Measurements from ENCODE around the gene TMEM203.
A peak's percentile ranks its signal among the peaks of the same experiment; 100 is the strongest.

The TMEM203 gene

DNA sequence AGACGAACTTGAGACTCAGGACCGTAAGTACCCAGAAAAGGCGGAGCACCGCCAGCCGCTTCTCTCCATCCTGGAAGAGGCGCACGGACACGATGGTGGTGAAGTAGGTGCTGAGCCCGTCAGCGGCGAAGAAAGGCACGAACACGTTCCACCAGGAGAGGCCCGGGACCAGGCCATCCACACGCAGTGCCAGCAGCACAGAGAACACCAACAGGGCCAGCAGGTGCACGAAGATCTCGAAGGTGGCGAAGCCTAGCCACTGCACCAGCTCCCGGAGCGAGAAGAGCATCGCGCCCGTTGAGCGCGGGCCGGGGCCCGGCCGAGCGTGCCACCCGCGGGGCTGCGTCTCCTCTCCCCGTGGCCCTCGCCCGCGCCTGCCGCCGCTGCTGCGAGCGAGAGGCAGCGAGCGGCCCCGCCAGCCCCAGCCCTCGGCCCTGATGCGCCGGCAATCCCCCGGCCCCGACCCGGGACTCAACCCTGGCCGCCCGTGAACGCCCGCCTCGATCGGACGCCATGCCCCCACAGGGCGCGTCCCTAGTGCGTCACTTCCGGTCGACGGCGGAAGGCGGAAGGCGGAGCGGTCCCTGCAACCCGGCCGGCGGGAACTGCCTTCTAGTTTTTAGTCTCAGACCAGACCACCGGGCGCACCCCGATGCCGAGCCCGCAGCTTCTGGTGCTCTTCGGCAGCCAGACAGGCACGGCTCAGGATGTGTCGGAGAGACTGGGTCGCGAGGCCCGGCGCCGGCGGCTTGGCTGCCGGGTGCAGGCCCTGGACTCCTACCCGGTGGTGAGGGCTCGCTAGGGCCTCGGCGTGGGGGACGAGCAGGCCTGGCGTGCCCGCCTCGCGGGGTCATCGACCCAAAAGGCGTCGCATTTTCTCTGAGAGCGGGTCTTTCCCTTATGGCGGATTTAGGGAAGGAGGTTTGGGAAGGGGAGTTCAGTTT, at the start of gene TMEM203, which contains the start of gene NDOR1:
Gene TMEM203, minus strand, starts transcription at position 523 of the 944 bp plus-strand sequence. Its CDS starts 234 bp downstream, at position 289.
Gene NDOR1, plus strand, starts transcription at position 575 of the 944 bp plus-strand sequence. Its CDS starts 78 bp downstream, at position 653.
- peak within 1 kb of the TSS; percentile 91 for H3K4me3 ChIP-seq (ENCODE audit: low read depth, low read length)
- in situ Hi-C loops (cut with HindIII; ENCODE audit: low sequenced_read_pairs): no loop called here
- peak; percentile 51 for DNase-seq (ENCODE audit: low read depth)
- TF ChIP-seq, protein P1, sequence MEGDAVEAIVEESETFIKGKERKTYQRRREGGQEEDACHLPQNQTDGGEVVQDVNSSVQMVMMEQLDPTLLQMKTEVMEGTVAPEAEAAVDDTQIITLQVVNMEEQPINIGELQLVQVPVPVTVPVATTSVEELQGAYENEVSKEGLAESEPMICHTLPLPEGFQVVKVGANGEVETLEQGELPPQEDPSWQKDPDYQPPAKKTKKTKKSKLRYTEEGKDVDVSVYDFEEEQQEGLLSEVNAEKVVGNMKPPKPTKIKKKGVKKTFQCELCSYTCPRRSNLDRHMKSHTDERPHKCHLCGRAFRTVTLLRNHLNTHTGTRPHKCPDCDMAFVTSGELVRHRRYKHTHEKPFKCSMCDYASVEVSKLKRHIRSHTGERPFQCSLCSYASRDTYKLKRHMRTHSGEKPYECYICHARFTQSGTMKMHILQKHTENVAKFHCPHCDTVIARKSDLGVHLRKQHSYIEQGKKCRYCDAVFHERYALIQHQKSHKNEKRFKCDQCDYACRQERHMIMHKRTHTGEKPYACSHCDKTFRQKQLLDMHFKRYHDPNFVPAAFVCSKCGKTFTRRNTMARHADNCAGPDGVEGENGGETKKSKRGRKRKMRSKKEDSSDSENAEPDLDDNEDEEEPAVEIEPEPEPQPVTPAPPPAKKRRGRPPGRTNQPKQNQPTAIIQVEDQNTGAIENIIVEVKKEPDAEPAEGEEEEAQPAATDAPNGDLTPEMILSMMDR (IDR thresholded peaks at IDR 0.05; ENCODE audit: low read depth, low read length, missing control alignments): no peak

GRCh38 chr9:137254624-137255447, 49.4 kb upstream of the TMEM203 start, which contains the start of gene NELFB:
TSS of gene NELFB (plus strand) at chr9:137255327.
- in situ Hi-C loops (cut with HindIII; ENCODE audit: low sequenced_read_pairs): no loop called here
- peak; percentile 54 for DNase-seq (ENCODE audit: low read depth)
- peak within 1 kb of the TSS; percentile 95 for H3K4me3 ChIP-seq (ENCODE audit: low read depth, low read length)
- TF ChIP-seq, protein P1 (IDR thresholded peaks at IDR 0.05; ENCODE audit: low read depth, low read length, missing control alignments): no peak

DNA sequence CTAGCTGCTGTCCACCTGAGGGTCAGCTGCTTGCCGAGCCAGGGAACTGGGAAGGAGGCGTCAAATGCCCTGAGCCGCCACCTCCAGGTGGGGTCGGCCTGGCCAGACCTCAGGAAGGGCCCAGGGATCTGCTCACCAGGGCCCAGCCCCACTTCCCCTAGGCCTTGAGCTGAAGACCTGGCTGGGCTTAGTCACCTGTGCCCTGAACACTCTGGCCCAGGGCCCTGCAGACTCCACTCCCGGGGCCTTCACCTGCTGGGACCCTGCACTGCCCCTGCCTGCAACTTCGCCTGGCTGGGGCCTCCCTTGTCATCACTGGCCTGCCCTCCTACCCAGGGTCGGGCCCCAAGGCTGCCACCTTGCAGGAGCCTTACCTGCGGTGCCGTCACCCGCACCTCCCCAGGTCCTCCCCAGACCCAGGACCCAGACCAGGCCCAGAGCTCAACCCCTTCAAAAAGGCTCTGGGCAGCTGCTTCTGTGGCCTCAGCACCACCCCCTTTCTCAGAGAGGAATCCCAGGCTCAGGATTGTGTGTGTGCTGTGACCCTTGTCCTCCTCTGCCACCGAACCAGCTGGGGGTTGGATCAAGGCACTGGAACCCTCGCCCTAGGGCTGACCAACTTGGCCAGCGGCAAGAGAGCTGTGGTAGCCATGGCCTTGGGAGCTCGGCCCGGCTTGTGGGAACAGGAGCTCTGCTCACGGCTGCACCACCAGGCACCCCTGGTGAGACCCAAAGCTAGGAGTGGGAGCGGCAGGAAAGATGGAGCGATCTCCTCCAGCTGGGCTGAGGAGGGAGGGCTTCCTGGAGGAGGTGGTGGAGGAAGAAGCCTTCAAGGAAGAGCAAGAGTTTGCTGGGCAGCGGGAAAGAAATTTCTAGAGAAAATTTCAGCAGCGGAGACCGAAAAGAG, 48.5 kb upstream of the TMEM203 start:
- in situ Hi-C loops (cut with HindIII; ENCODE audit: low sequenced_read_pairs): no loop called here
- DNase-seq (ENCODE audit: low read depth): no peak
- peak overlapping the region; percentile 95 for H3K4me3 ChIP-seq (ENCODE audit: low read depth, low read length)
- TF ChIP-seq, protein P1 (IDR thresholded peaks at IDR 0.05; ENCODE audit: low read depth, low read length, missing control alignments): no peak

GRCh38 chr9:137252555-137253506, 47.4 kb upstream of the TMEM203 start:
- in situ Hi-C loops (cut with HindIII; ENCODE audit: low sequenced_read_pairs): no loop called here
- no peak overlapping the region for H3K4me3 ChIP-seq (ENCODE audit: low read depth, low read length)
- TF ChIP-seq, protein P1 (IDR thresholded peaks at IDR 0.05; ENCODE audit: low read depth, low read length, missing control alignments): no peak
- no peak for DNase-seq (ENCODE audit: low read depth)

DNA sequence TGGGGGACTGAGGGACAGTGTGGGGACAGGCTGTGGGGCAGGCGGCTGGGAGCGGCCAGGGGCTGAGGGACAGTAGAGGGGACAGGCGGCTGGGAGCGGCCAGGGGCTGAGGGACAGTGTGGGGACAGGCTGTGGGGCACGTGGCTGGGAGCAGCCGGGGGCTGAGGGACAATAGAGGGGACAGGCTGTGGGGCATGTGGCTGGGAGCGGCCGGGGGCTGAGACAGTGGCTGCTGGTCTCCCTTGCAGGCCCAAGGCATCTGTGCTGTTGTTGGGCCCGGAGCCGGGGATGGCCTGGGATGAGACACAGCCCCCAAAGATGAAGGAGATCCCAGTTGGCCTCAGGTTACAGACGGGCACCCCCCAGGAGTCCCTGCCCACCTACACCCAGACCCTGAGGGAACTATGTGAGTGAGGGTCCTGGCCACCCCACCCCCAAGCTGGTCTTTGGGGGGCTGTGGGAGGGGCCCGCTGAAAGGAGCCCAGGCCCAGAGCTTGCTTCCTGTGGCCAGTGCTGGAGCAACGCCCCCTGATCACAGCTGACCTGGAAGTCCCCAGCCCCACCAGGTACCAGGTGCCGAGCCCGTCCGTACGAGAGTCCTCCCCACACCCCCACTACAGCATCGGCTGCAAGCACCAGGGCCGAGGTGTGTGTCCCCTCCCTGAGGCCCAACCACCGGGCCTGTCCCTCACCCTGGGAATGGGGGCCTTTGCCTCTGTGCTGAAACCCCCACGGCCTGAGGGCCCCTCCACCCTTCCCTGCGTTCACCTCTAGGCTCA, 46.2 kb upstream of the TMEM203 start:
- DNase-seq (ENCODE audit: low read depth): no peak
- in situ Hi-C loops (cut with HindIII; ENCODE audit: low sequenced_read_pairs): no loop called here
- TF ChIP-seq, protein P1 (IDR thresholded peaks at IDR 0.05; ENCODE audit: low read depth, low read length, missing control alignments): no peak
- H3K4me3 ChIP-seq (ENCODE audit: low read depth, low read length): no peak overlapping the region

Measured in astrocyte of the cerebellum (primary cell).